Right kidney (tissue), 1 donor: ENCODE measurements around the gene CEP192.

Experiments used
- DNase-seq: peaks from one replicate; pipeline ENCODE4 v3.0.0-alpha.2; 2016

CEP192 gene

DNA sequence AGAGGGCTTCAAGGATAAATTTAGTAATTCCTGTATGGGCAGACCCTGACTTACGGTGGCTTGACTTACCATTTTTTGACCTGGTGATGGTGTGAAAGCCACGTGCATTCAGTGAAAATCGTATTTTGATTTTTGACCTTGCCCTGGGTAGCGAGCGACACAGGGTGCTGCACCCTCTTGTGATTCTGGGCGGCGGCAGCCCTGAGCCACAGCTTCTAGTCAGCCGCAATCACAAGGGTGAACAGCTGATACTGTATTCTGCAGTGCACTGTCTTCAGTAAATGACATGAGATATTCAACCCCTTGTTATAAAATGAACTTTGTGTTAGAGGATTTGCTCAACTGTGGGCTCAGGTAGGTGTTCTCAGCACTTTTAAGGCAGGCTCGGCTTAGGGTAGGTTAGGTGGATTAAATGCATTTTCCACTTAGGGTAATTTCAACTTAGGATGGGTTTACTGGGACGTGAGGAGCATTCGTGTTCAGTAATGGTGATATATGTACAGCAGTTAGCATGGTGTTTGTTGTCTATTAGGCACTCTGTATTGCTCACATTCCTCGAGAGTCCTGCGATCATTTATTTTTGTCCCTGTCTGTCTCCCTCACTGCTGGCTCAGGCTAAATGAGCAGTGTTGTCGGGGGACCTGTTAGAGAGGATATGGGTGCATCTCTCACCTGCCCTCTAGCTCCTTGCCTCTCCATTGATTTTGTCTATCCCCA lies 109.9 kb downstream of the CEP192 start:
- no peak for DNase-seq

DNA sequence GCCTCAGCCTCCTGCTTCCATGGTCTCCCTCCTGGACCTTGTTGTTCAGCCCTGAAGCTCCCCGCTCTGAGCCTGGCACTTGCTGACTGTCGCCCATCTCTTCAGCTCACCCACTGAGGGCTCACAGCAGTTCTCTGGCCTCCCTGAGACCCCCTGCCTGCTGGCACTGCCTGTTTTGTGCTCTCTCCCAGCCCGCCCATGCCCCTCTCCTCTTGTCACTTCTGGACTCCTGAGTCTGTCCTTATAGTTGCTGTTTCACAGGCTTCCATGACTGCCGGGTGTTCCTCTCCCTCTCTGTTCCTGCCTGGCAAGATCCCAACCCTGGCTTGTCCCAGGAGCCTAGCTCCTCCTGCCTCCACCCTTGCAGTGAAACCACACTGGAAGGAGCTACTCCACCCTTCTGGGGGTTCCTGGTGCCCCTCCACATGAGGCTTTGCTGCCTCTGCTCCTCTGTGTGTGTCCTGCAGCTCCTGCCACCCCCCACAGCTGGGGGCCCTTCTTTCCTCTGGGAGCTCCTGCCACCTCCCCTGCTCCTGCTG lies 110.6 kb downstream of the CEP192 start:
- DNase-seq: no peak

DNA sequence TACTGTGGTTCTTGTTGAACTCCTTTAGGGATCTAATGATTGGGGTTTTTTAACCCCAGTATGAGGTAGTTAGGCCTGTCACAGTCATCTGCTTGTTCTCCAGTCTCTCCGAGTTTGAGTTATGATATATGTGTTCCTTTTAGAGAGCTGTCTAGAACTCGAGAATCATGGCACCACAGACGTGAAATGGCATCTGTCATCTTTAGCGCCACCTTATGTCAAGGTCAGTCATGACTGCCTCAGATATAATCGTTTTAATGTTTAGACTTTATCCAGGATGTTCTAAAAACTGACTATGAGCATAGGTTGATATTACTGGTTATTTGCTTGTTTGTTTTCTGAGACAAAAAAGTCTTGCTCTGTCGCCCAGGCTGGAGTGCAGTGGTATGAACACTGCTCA lies 112.2 kb downstream of the CEP192 start:
- no peak for DNase-seq

DNA sequence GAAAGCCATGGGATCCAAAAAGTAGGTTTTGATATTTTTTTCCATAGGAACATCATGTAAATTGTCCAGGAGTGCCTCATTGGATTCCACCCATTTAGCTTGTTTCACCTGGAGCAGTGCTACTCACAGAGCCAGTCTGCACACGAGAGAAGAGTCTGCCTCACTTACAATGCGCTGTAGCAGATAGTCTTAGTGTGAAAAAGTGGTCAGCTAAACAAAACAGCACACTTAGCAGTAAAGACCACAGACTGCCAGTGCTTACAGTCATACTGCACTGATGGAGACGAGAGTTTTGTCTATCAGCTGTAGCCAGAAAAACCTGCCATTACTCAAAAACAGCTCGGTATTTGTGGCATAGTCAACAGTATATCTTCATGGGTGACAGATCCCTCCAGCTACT lies 113.9 kb downstream of the CEP192 start:
- DNase-seq: no peak

DNA sequence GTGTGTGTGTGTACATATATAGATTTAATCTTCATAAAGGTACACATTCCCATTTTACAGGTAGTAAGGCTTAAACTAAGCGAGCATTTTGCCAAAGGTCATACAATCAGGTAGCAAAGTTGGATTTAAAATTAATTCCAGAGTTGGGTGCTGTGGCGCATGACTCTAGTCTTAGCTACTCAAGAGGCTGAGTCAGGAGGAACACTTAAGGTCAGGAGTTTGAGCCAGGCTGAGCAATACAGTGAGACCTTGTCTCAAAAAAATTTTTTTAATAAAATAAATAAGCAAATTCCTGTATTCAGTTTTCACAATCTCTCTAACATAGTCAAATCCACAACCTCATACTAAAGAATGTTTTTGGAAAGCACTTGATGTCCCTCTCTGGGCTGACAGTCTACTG lies 115.9 kb downstream of the CEP192 start:
- DNase-seq: no peak

DNA sequence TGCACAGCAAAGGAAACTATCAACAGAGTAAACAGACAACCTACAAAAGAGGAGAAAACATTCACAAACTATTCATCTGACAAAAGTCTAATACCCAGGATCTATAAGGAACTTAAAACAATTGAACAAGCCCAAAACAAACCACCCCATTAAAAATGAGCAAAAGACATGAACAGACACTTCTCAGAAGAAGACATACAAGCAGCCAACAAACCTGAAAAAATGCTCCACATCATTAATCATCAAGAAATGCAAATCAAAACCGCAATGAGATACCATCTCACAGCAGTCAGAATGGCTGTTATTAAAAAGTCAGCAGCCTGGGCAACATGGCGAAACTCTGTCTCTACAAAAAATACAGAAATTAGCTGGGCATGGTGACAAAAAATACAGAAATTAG lies 117.2 kb downstream of the CEP192 start:
- DNase-seq: no peak

DNA sequence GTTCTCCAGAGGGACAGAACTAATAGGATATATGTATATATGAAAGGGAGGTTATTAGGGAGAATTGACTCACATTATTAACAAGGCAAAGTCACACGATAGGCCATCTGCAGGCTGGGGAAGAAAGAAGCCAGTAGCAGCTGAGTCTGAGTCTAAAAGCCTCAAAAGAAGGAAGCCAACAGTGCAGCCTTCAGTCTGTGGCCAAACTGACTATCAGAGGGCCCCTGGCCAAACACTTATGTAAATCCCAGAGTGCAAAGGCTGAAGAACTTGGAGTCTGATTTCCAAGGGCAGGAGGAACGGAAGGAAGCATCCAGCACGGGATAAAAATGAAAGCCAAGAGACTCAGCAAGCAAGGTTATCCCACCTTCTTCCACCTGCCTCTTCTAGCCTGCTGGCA lies 119.4 kb downstream of the CEP192 start:
- no peak for DNase-seq

DNA sequence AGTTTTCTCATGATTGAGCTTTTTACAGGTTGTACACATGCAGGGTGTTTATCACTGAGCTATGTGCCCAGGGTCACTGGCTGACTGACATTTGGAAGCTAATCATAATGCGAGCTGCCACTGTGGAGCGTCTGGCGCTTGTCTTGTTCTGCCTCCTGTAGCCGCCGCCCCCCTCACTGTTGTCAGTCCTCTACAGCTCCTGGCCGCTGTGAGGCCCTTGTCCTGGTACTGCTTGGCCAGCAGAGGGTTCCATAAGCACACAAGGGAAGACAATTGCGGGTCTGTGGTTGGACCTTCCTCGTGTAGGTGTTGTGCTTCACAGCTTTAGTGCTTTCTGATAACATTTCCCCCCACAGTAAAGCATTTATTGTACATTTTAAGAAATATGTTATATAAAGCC lies 121.8 kb downstream of the CEP192 start:
- DNase-seq: no peak

DNA sequence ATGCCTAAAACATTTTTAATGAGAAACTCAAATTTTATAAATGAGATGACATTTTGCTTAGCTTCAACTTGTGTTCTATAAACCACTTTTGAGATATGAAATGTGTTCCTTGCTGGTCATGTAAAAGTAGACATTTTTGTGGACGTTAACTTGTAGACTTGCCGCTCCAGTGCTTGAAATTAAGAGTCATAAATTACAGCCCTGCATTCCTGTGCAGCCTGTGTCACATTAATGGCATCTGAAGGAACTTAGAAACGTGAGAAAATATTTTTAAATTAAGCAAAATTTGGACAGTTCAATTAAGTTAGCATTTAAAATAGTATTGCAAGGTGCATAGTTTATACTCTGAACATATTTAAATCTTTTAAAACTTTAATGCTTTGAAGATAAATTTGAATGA lies 129.1 kb downstream of the CEP192 start:
- no peak for DNase-seq

DNA sequence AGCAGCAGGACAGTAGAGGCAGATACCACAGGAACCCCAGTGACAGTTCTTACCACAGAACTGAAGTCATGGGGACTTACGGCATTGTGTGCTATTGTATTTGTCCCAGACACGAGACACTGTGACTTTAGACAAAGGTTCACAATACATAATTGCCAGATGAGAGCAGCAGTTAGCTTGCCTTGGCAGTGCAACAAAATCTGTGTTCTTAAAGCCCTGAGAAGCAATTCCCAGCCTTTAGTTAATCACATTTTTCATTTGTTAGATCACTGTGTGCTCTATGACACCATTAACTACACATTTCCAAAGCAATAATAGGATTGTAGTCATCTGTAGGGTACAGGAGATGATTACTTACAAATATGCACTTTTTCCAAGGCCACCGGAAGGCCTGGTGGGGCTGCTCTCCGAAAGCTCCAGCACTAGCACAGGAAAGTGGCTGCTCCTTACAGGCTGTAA lies 129.8 kb downstream of the CEP192 start:
- no peak for DNase-seq

DNA sequence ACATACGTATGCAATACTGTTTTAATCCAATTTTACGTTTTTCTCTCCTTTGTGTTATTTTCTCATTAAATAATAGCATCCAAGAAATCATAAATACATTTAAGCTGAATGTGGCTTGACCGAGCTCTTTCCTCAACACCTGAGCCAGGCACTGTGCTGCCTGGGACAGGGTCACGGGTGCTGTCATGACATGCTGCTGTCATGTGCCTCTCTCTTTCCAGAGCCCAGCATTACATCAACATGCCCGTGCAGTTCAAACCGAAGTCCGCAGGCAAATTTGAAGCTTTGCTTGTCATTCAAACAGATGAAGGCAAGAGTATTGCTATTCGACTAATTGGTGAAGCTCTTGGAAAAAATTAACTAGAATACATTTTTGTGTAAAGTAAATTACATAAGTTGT lies 133.2 kb downstream of the CEP192 start:
- DNase-seq: no peak

DNA sequence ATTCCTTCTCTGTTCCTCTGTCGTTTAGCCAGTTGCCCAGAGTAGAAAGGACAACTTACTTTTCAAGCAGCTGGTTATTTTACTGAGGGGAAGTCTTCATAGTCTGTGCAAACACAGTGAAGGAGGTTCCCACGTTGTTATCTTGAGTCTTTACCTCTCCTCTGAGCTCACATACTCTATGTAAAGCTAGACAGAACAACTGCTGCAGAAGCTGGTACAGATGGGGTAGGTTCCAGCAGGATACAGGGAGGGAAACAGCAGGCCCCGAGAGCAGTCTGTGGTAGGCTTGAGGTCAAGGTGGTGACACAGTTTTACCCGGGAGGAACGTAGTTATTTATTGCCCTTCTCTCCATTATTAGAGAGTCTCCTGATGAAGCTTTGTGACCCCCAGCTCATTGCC lies 134.0 kb downstream of the CEP192 start:
- DNase-seq: no peak

DNA sequence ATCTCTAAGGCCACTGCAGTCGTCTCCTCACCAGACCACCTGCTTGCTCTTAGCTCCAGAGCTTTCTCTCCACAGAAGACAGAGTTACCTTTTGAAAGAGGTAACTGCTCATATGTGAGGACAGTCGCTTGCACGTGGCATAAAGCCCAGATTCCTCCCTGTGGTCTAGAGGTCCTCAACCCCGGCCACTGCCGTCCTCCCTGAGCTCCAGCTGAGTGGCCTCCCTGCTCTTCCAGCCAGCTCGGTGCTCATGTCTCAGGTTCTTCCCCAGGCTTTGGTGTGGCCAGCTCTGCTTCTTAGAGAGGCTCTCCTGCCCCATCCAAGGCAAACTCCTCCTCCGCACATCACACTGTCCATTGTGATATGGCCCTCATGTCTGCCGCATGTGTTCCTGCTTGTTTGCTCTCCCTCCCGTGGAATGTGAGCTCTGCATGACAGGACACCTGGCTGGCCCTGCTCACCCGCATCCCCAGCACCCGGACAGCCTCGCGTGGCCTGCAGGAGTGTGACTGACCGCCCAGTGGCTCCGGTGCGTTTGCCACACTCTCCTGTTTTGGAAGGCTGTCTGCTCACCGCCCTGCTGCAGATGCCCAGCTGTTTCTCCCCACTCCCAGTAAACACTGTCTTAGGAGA lies 135.9 kb downstream of the CEP192 start:
- DNase-seq: no peak

DNA sequence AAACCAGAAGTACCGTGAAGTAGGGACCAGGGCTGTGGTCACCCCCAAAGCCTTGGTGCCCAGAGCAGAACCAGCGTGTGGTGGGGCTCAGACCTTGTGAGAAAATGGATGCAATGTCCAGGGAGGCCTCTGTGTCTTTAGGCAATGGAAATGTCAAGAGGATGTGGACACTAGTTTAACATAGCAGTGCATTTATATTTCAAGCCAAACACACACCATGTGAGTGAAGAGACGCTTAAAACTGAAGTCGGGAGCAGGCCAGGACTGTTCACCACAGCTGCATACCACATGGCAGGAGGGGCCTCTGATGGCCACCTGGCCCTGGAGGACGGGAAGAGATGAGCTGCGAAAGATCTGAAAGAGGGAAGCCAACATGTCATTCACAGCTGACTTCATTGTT lies 140.1 kb downstream of the CEP192 start:
- no peak for DNase-seq

DNA sequence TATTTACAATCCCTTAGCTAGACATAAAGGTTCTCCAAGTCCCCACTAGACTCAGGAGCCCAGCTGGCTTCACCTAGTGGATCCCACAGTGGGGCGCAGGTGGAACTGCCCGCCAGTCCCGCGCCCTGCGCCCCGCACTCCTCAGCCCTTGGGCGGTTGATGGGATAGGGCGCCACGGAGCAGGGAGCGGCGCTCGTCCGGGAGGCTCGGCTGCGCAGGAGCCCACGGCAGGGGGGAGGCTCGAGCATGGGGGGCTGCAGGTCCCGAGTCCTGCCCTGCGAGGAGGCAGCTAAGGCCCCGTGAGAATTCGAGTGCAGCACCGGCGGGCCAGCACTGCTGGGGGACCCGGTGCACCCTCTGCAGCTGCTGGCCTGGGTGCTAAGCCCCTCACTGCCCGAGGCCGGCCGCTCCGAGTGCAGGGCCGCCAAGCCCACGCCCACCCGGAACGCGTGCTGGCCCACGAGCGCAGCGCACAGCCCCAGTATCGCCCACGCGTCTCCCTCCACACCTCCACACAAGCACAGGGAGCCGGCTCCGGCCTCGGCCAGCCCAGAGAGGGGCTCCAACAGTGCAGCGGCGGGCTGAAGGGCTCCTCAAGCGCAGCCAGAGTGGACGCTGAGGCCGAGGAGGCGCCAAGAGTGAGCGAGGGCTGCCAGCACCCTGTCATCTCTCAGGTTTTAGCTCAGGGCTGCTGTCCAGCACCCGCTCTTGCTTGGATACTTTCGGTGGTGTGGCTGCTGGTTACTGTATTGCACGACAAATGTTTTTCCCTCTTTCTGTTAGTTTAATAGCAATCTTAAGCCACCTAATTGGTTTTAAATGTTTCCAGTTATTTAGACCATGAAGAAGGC lies 143.6 kb downstream of the CEP192 start:
- no peak for DNase-seq

DNA sequence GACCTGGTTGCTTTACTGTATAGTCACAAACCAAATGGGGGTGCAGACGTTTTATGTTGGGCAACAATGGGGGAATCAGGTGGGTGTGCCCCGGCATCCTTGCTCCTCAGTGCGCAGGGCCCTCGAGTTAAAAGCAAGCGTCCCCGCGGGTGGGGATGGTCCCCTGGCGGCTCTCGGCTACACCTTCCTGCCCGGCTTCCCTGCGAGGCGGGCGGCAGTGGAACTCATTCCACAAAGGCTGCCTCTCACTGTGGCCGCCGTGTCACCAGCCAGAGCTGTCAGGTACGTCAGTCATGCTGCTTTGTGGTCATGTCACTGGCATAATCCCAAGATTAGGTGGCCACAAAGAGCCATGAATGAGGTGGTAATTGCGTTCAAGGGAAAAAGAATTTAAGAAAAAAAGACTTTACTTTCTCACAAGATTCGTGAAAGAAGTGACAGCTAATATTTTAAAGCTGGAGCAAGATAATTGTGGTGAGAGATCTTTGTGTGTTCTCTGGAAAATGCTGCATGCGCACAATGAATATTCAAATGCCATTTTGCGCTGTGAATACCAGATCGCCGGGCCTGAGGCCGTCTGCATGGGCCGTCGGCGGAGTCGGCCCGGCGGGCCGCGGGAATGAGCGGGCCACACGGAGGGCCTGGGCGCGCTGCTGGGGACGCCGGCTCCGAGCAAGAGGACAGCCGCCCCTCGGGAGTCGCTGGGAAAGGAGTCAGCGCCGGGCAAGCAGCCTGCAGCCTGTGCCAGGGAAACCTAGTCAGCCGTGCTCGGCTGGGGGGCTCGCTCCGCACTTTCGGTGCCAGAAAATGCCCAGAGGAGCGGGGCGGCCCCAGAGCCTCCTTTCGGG lies 145.1 kb downstream of the CEP192 start:
- peak; percentile 83 for DNase-seq

DNA sequence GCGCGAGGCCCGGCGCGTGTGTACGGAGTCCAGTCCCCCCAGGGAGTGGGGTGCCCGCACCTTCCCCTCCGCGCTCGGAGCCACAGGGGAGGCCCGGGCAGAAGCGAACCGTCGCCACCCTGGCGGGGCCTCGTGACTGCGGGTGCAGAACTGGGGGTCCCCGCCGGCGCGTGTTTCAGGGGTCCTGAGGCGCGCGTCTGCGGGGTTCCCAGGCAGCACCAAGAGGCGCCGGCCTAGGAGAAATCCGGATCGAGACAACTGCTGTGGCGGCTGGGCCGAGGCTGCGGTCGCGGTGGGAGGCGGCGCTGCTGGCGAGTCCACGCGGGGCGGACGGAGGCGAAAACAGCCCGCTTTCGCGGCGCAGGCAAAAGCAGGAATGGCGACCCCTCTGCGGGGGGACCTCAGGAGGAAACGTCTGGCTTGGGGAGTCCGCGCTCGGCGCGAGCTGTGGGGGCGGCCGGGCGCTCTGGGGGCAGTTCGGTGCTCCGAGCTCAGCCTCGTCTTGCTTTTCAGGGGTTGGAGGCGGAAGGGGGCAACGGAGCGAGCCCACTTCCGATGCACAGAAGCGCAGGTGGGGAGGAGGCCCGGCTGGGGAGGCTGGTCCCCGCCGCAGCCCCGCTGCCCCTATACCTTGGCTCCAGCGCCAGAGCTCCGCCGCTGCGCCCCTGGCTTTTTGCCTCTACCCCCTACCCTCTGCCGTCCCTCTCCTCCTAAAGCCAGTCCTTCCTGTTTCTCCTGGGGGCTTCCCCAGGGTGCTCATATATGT lies 145.9 kb downstream of the CEP192 start:
- DNase-seq: peak; percentile 85

DNA sequence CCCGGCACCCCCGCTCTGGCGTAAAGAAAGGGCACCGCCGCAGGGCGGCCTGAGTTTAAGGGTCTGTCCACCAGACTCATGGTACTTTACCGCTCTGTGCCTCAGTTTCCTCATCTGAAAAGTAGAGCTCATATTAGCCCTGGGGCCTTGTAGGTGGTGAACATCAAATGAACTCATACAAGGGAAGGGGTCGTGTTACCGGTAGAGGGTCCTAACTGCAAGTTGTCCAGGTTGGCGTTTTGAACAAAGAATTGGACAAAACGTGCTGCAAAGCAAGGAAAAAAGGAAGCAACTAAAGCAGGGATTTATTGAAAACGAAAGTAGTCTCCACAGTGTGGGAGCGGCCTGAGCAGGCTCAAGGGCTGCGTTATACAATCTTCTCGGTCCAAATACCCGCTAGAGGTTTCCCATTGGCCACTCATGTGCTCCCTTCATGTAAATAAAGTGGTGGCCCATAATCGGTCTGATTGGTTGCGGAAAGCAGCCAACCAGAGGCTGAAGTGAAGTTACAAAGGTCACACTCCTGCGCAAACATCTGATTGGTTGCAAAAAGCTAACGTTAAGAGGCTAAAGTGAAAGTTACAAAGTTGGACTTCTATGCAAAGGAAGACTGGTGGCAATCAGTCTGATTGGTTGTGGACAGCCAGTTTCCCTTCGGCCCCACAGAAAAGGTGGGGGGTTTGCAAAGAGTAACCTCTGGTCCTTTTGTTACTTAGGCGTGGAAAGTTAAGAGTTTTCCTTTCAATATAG lies 146.7 kb downstream of the CEP192 start:
- DNase-seq: no peak

DNA sequence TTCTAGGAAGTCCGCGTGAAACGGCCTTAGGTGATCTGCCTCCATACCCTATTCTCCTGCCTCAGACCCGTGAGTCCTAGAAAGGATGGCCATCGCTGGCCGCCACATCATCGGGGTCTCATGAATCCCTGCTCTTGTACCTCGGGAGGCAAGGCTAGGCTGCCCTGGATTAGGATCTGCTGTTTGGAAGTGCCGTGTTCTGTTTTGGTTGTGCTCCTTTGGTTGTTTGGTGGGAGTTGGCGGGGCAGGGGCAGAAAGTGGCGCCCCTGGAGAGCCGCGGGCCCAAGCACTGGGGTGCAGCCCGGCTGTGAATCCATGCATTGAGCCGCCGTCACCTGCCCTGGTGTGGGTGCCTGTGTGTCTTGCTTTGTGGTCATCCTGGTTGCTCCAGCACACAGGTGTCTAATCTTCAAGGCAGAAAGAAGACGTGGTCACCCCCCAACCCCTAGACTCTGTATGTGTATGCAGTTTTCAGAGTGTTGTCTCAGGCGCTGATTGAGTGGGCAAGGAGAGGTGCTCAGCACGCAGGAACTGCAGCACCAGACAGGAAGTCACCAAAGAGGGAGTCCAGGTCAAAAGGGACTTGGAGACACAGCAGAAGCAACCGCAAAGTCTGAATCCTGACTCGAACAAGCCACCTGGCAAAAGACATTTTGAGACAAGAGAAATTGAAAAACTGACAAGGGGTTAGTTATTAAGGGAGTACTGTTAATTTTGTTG lies 147.4 kb downstream of the CEP192 start:
- no peak for DNase-seq

DNA sequence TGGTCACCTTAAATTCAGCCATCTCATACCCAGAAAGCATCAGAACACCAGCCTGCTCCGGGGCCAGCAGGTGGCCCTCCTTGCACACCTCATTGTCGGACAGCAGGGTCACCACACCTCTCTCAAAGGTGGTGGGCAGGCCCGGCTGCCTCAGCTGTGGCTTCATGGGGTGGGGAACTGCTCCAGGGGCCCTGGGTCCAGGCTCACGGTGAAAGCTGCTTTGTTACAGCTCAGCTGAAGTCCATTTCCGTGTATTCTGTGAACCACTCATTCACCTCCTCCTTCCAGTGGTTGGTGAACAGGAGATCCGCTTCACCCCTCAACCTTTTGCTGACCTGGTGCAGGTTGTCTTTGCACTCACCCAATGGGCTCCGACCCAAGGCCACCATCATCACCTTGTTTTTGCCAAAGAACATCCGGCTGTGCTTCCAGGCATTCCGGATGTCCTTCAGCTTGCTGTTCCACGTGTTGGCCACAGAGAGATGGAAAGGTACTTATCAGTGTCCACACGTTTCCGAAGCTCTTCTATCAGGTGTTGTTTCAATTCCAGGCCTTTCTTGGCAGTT lies 148.8 kb downstream of the CEP192 start:
- no peak for DNase-seq
